Immature natural killer cell (primary cell): ENCODE data around the gene CFAP20. TPM values are rescaled to one million over a fixed set of nuclear protein-coding genes. Genes with fewer than 3 reads are reported as not detected.
"Not testable (repeated sequence)": the region's sequence is repeated elsewhere in the genome, so short reads cannot be mapped to it uniquely, and the experiment has no call there.

Source experiments
- DNase-seq, 3 donors: peaks; one replicate each; pipeline ENCODE4 v3.0.0; 2022; ENCODE audit warnings: mixed read lengths in 1 of 3
- H3K27ac Mint-ChIP-seq, 6 donors: one replicate each; pipeline ENCODE4 v1.8.0; 2020; ENCODE audit warnings: mixed read lengths in 6 of 6, mild to moderate bottlenecking in 5 of 6, inconsistent platforms in 4 of 6, moderate library complexity in 3 of 6
- H3K27me3 Mint-ChIP-seq, 3 donors: one replicate each; pipeline ENCODE4 v1.8.0; 2020 to 2021; ENCODE audit warnings: low read depth in 3 of 3, mild to moderate bottlenecking in 3 of 3, mixed read lengths in 3 of 3, moderate library complexity in 3 of 3, inconsistent platforms in 1 of 3
- H3K36me3 Mint-ChIP-seq, 3 donors: one replicate each; pipeline ENCODE4 v1.8.0; 2020; ENCODE audit warnings: mixed read lengths in 3 of 3, inconsistent platforms in 2 of 3, mild to moderate bottlenecking in 2 of 3
- H3K4me1 Mint-ChIP-seq, 2 donors: one replicate each; pipeline ENCODE4 v1.8.0; 2020; ENCODE audit warnings: inconsistent platforms in 2 of 2, mild to moderate bottlenecking in 2 of 2, mixed read lengths in 2 of 2, moderate library complexity in 1 of 2
- H3K4me3 Mint-ChIP-seq, 5 donors: one replicate each; pipeline ENCODE4 v1.8.0; 2020; ENCODE audit warnings: mild to moderate bottlenecking in 5 of 5, mixed read lengths in 5 of 5, inconsistent platforms in 3 of 5, moderate library complexity in 3 of 5
- H3K9me3 Mint-ChIP-seq, 6 donors: one replicate each; pipeline ENCODE4 v1.8.0; 2020; ENCODE audit warnings: mild to moderate bottlenecking in 6 of 6, mixed read lengths in 6 of 6, inconsistent platforms in 4 of 6, moderate library complexity in 3 of 6
- polyA plus RNA-seq, 3 donors: library from polyadenylated mRNA; unstranded; fragments of 300-500 nt; fragmentation: Illumina TruSeq; gene quantifications; one replicate each; pipeline ENCODE4 v1.2.3, GENCODE V29; 2021

CFAP20 gene
- polyA plus RNA-seq, 3 donors from 2014 or later = 36.6 to 43.2 (median 39.4) TPM

DNA sequence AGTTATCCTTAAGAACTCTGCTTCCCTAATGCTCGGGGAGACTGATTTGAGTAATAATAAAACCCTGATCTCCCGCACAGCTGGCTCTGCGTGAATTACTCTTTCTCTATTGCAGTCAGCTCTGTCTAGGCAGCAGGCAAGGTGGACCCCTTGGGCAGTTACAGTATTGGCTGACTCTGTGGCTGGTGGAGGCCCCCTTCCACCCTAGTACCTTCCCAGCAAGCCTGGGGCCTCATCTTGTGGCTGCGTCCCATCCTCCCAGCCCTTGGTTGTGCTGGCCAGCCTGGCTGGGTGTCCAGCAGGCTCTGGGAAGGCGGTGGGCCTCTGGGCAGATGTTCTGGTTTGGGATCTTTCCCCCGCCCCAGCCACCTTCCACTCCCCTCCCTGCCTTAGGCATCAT is 44.5 kb downstream of the CFAP20 start:
- Mint-ChIP-seq H3K9me3 (no peaks in the 10 kb centered on the region), H3K27me3 (peaks cover 2% of the 10 kb centered on the region in 3 donors), H3K4me3 (no peak overlapping the region), H3K36me3 (no peaks in the 10 kb centered on the region), H3K4me1 (no peaks in the 10 kb centered on the region), H3K27ac (no peak overlapping the region)
- no peak for DNase-seq

DNA sequence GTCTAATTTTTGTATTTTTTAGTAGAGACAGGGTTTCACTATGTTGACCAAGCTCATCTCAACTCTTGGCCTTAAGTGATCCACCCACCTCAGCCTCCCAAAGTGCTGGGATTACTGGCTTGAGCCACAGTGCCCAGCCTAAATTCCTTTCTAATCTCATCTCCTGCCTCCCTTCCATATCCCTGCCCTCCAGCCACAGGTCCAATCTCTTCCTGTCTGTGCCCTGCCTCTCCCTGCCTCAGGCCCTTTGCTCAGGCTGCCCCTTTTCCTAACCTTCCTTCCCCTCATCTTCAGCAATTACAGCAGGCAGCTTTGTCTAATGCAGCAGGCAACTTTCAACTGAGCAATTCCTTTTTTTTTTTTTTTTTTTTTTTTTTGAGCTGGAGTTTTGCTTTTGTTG is 46.8 kb downstream of the CFAP20 start:
- peaks cover 2 to 10% (median 6%) of the 10 kb centered on the region in 3 donors for H3K27me3 Mint-ChIP-seq
- H3K27ac Mint-ChIP-seq = no peak overlapping the region
- no peaks in the 10 kb centered on the region for H3K36me3 Mint-ChIP-seq
- H3K4me3 Mint-ChIP-seq = no peak overlapping the region
- H3K9me3 Mint-ChIP-seq = no peaks in the 10 kb centered on the region
- no peak for DNase-seq
- H3K4me1 Mint-ChIP-seq = no peaks in the 10 kb centered on the region

- DNase-seq, H3K4me1 Mint-ChIP-seq, H3K36me3 Mint-ChIP-seq, H3K27ac Mint-ChIP-seq, H3K4me3 Mint-ChIP-seq, H3K9me3 Mint-ChIP-seq: not testable (repeated sequence)
- peaks cover 2 to 12% (median 6%) of the 10 kb centered on the region in 3 donors for H3K27me3 Mint-ChIP-seq
These were observed 48.5 kb downstream of the CFAP20 start for GRCh38 chr16:58080657-58081056.

GRCh38 chr16:58077796-58078195 is 51.4 kb downstream of the CFAP20 start:
- DNase-seq = no peak
- Mint-ChIP-seq H3K36me3 (no peaks in the 10 kb centered on the region), H3K27me3 (peaks cover 2 to 13% (median 6%) of the 10 kb centered on the region in 3 donors), H3K9me3 (no peaks in the 10 kb centered on the region), H3K27ac (peak overlapping the region in 1 of 6 donors; percentile 2), H3K4me3 (no peak overlapping the region), H3K4me1 (no peaks in the 10 kb centered on the region)

DNA sequence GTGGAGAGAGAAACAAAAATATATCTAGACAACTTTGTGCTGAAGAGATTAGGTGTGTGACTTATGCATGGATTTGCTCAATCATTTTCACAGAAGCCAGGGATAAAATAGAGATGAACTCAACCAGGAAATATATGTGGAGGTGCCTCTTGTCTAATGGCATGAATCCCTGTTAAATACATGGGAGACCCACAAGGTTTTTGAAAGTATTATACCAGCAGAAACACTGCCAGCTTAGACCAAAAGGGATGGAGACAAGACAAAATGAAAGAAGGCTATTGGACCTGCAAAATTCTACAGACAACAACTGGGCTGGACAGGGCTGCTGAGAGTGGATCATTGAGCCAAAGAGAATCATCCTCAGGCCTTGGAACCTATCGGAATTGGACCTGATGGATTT is 52.7 kb downstream of the CFAP20 start:
- Mint-ChIP-seq H3K4me1 (no peaks in the 10 kb centered on the region), H3K27me3 (peaks cover 0 to 13% (median 5%) of the 10 kb centered on the region in 3 donors), H3K9me3 (no peaks in the 10 kb centered on the region), H3K4me3 (no peak overlapping the region), H3K27ac (no peak overlapping the region), H3K36me3 (no peaks in the 10 kb centered on the region)
- DNase-seq = no peak

DNA sequence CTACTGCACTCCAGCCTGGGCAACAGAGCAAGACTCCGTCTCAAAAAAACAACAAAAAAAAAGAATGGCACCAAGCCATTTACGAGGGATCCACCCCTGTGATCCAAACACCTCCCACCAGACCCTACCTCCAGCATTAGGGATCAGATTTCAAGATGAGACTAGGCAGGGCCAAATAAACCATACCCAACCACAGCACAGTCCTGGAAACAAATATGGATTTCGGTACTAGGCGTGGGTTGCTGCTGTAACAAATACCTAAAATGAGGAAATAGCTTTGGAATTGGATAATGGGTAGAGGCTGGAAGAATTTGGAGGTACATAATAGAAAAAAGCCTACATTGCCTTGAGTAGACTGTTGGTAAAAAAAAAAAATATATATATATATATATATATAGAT is 54.5 kb downstream of the CFAP20 start:
- Mint-ChIP-seq H3K27me3 (peaks cover 0 to 13% (median 5%) of the 10 kb centered on the region in 3 donors), H3K4me3 (no peak overlapping the region), H3K9me3 (no peaks in the 10 kb centered on the region), H3K27ac (no peak overlapping the region), H3K36me3 (no peaks in the 10 kb centered on the region), H3K4me1 (no peaks in the 10 kb centered on the region)
- no peak for DNase-seq

- not testable (repeated sequence) for H3K9me3 Mint-ChIP-seq, H3K27me3 Mint-ChIP-seq, H3K36me3 Mint-ChIP-seq, H3K4me1 Mint-ChIP-seq, DNase-seq, H3K27ac Mint-ChIP-seq, H3K4me3 Mint-ChIP-seq
These were observed 56.1 kb downstream of the CFAP20 start for GRCh38 chr16:58073086-58073485.

DNA sequence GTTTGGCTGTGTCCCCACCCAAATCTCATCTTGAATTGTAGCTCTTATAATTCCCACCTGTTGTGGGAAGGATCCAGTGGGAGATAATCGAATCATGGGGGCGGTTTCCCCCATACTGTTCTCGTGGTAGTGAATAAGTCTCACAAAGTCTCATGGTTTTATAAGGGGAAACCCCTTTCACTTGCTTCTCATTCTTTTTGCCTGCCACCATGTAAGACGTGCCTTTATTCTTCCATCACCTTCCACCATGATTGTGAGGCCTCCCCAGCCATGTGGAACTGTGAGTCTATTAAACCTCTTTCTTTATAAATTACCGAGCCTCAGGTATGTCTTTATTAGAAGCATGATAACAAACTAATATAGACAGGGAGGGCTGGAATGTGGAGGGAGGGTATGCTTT is 57.0 kb downstream of the CFAP20 start:
- not testable (repeated sequence) for H3K9me3 Mint-ChIP-seq, DNase-seq, H3K4me1 Mint-ChIP-seq, H3K27ac Mint-ChIP-seq, H3K27me3 Mint-ChIP-seq, H3K36me3 Mint-ChIP-seq, H3K4me3 Mint-ChIP-seq

GRCh38 chr16:58070585-58070984 is 58.6 kb downstream of the CFAP20 start:
- Mint-ChIP-seq H3K4me1 (no peaks in the 10 kb centered on the region), H3K27me3 (peaks cover 0 to 3% (median 0%) of the 10 kb centered on the region in 3 donors), H3K27ac (no peak overlapping the region), H3K36me3 (no peaks in the 10 kb centered on the region), H3K4me3 (no peak overlapping the region), H3K9me3 (no peaks in the 10 kb centered on the region)
- no peak for DNase-seq

Other genes starting within 250 kb of the CFAP20 start
- gene CNGB1, start 158.3 kb downstream of the CFAP20 start, polyA plus RNA-seq = not detected
- 10 to 100 TPM in 2 of 3 donors, 1 to 10 TPM in 1; 6.8 to 31.2 (median 10.3) TPM for gene ZNF319, start 128.7 kb downstream of the CFAP20 start, polyA plus RNA-seq
- 100 to 1,000 TPM in 1 of 3 donors, 10 to 100 TPM in 2; 43.3 to 104 (median 88.7) TPM for gene USB1, start 128.0 kb downstream of the CFAP20 start, polyA plus RNA-seq
- gene MMP15, start 103.6 kb downstream of the CFAP20 start, polyA plus RNA-seq = under 1 TPM in 1 of 3 donors, not detected in 2; 0.04 TPM
- gene CSNK2A2, start 68.7 kb upstream of the CFAP20 start, polyA plus RNA-seq = 10 to 100 TPM in 2 of 3 donors, 1 to 10 TPM in 1; 3.8 to 13.4 (median 11.2) TPM
- not detected for gene PRSS54, start 165.6 kb upstream of the CFAP20 start, polyA plus RNA-seq